DMS 273 treated with DMSO at 0.1 percent for 48 hours (cell line): ENCODE measurements around the gene PTMS.

Experiments used
- DNase-seq: peaks from one replicate; lab custom pipeline; 2025; lab: John Stamatoyannopoulos, UW

The PTMS gene

DNA sequence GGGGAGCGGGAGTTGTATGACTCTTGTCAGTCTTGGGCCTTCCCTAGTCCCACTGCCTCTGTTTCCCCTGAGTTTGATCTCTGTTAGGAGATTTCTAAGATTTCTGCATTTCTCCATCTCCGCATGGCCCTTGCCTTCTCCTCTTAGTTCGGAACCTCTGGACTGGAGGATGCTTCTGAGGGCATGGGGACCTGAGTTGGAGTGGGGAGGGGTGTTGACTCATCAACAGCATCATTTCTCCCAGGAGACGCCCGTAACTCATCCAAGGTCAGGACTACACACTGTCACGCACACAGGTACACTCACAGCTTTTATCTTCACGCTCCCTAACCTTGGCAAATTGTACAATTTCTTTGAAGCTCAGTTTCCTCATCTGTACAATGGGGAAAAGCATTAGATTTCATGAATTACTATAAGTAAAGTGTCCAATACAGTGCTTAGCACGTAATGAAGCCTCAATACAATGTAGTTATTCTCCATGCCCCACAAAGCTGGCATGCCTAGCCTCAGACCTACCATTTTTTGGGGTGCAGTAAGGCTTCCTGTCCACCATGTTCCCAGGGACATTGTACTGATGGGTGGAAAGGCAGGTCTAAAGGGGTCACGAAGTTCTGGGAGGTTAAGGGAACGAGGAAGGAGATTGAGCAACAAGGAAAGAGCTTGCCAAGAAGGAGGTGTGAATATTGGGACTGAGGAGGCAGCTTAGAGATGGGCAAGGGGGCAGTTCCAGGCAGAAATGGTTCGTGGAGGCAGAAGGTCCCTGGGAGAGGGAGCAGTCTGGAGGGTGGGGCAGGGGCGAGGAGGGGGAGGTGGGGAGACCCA lies 5.6 kb downstream of the PTMS start:
- DNase-seq = no peak

DNA sequence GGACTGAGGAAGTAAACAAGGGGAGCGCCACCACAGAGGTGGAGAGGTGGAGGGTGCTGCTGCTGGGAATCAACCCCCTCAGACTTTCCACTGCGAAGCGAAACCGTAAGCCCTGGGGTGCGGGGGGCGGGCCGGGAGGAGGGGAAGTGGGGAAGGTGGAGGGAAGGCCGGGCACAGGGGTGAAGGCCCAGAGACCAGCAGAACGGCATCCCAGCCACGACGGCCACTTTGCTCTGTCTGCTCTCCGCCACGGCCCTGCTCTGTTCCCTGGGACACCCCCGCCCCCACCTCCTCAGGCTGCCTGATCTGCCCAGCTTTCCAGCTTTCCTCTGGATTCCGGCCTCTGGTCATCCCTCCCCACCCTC lies 6.2 kb downstream of the PTMS start, which contains the start of gene LAG3:
TSS of gene LAG3 (plus strand) at position 190 of the 365 bp plus-strand sequence. CDS start 333 bp downstream, outside the sequence.
- no peak for DNase-seq

DNA sequence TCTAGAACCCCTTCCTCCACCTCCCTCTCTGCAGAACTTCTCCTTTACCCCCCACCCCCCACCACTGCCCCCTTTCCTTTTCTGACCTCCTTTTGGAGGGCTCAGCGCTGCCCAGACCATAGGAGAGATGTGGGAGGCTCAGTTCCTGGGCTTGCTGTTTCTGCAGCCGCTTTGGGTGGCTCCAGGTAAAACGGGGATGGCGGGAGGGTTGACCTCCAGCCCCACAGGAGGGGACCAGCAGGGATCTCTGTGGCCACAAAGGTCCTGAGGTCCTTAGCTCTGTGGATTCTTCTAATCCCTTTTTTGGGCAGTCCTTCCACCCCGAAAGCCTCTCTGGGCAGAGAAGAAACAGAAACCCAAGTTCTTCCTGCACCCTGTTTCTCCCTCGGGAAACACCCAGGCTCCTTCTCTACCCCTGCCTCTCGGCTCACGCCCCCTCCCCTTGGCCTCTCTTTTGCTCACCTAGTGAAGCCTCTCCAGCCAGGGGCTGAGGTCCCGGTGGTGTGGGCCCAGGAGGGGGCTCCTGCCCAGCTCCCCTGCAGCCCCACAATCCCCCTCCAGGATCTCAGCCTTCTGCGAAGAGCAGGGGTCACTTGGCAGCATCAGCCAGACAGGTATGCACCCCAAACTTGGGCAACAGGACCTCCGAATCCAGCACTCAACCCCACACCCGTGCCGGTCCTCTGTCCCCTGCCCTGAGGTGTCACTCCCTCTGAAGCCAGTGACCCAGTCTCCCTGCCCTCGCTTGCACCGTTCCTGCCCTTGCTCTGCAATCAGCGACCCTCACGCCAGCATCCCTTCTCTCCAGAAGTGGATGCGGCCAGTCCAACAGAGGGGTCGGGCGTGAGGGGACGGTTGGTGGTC lies 6.8 kb downstream of the PTMS start:
- no peak for DNase-seq

DNA sequence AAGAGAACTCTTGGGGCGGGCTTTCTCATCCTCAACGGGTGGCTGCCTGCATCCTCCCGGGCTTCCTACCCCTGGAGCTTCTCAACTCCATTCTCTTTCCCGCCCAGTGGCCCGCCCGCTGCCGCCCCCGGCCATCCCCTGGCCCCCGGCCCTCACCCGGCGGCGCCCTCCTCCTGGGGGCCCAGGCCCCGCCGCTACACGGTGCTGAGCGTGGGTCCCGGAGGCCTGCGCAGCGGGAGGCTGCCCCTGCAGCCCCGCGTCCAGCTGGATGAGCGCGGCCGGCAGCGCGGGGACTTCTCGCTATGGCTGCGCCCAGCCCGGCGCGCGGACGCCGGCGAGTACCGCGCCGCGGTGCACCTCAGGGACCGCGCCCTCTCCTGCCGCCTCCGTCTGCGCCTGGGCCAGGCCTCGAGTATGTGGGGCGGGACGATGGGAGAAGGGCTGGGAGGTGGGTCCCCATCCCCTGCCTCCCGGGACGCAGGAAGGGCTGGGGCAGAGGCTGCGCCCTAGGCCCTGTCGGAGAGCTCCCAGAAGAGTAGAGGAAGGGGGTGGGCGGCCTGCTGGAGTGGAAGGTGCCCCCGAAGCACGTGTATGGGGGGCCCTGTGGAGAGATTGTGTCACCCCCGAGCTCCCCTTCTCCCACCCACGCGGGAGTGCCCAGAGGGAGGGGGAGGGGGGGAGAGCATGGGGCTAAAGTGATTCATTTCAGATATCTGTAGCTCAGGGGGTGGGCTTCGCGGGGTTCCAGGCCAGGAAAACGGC lies 7.6 kb downstream of the PTMS start:
- no peak for DNase-seq

DNA sequence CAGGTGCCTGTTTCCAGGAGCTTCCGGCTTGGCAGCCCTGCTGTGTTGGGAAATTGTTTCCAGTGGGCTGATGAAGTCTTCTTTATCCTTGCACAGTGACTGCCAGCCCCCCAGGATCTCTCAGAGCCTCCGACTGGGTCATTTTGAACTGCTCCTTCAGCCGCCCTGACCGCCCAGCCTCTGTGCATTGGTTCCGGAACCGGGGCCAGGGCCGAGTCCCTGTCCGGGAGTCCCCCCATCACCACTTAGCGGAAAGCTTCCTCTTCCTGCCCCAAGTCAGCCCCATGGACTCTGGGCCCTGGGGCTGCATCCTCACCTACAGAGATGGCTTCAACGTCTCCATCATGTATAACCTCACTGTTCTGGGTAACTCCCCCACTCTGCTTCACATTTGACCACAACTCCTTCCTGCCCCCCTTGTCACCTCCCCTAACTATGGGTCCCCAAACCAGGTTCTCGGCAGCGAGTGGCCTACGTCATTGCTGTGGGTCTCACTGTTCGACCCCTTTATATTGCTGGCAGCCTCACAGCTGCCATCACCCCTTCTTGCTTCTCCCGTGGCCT lies 8.4 kb downstream of the PTMS start:
- DNase-seq = no peak

DNA sequence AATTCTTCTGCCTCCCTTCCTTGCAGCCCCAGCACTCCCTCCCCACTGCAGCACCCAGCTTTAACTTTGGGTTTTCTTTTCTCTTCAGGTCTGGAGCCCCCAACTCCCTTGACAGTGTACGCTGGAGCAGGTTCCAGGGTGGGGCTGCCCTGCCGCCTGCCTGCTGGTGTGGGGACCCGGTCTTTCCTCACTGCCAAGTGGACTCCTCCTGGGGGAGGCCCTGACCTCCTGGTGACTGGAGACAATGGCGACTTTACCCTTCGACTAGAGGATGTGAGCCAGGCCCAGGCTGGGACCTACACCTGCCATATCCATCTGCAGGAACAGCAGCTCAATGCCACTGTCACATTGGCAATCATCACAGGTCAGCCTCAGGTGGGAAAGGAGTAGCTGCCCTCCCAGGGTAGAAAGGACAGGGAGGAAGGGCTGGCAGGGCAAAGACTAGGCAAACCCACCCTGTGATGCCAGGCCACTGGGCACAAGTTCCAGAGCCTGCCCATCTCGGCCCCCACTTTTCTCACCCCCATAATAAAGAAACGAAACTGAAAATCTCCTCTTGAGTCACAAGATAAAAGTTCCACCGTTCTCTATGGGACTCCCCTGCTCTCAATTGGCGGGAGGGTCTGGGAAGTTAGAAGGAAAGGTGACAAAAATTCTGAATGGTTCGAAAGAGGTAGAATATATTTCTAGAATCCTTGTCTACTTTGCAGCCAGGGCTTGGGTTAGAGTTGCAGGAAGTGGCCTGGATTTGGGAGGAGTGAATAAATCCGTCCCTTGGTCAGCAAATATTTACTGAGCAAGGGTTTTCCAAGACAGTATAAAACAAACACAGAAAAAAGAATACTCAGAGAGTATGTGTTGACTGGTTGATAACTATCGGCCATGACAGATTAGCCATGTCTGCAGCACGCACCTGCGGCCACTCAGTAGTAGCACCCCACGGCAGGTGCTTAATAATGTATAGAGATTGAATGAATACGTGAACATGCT lies 9.3 kb downstream of the PTMS start:
- no peak for DNase-seq

DNA sequence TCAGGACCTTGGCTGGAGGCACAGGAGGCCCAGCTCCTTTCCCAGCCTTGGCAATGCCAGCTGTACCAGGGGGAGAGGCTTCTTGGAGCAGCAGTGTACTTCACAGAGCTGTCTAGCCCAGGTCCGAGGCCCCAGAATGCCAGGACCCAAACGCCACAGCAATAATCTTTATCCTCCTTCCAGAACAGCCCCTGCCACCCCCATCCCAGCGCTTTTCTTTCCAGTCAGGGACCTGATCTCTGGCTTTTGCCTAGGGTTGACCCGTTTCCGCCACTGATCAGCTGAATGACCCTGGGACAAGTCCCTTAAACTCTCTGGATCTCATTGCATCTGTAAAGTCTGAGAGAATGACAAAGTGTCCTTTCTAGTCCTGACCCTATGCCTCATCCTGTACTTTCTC lies 11.2 kb downstream of the PTMS start:
- no peak for DNase-seq

DNA sequence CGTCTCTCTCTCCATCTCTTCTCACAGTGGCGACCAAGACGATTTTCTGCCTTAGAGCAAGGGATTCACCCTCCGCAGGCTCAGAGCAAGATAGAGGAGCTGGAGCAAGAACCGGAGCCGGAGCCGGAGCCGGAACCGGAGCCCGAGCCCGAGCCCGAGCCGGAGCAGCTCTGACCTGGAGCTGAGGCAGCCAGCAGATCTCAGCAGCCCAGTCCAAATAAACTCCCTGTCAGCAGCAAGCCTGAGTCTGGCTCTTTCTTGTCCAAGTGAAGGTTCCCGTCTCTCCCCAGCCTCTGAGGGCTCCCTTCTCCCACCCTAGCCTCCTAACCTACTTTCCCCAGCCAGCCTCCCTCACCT lies 12.0 kb downstream of the PTMS start:
- DNase-seq = peak; percentile 8

DNA sequence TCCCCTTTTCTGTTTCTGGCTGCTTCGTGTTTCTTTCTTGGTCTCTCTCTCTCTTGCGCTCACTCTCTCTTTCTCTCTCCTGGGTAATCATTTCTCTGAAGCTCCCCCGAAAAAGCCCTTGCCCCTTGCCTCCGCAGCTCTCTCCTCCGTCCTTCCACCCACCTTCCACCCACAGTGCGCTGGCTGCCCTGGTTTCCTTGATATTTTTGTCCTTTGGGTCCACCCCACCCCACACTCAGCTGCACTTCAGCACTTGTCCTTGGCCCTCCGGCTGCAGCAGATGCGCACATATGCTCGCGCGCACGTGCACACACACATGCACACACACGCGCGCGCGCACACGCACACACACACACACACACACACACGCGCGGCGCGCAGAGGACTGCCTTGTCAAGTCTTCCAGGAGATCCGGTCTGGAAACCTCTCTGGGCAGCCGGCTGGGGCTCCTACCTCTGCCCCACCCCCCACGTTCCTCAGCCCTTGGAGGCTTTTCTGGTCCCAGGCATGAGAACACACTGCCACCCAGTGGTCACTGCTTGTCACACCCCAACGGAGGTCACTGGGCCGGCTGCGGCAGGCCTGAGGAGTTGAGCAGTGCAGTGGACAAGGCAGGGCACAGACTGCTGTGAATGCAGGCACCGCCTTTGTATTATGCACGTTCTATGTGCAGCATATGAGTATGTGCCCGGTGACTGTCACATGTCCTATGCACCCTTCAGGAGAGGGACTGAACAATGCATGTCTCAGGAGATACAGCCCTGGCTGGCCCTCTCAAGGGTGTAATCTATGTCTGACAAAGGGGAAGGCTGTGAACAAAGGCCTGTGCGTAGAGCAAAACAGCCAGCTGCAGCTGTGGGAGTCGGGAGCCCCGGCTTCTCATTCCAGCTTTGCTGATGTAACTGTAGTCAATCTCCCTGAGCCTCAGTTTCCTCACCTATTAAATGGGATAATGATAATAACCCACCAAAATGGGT lies 12.7 kb downstream of the PTMS start:
- peak; percentile 47 for DNase-seq

DNA sequence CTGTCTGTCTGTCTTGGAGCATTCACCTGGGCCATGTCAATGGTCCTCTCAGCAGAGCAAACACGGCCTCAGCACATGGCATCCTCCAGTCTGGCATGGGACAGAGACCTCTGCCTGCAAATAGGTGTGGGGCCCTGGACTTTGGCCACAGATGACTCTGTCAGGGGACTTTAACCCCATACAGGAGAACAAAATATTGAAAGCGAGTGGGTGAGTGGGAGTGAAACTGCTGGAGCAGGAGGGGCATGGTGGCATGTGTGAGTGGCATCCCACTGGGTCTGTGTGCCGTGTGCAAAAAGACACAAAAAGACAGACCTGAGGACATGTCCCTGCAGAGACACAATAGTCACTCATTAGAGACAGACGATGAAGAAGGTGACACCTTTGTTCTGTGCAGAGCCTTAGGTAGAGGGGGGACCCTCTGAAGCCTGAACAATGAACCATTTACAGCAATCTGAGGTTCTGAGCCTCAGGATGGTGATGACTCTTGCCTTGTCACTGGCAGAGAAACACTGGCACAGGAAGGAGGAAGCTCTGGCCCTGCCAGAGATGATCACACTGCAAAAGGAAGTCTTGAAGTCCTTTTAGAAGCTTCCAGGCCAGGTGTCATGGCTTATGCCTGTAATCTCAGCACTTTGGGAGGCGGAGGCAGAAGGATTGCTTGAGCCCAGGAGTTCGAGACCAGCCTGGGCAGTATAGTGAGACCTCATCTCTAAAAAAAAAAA lies 13.7 kb downstream of the PTMS start:
- DNase-seq = no peak

DNA sequence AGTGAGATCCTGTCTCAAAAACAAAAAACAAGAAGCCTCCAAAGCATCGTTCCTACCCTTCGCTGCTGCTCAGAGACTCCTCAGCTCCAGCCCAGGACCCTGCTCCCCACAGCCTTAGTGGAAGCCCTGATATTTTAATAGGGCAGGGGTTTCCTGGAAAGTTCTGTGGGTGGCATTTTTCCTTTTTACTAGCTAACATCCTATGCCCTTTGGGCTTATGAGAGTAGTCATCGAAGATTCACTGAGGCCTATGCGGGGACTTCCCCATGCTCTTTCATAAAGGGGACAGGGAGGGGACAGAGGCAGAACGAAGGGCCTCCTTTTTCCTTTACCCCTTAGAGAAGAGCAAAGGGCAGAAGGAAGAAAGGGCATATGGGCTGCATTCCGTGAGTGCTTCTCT lies 14.4 kb downstream of the PTMS start:
- no peak for DNase-seq

DNA sequence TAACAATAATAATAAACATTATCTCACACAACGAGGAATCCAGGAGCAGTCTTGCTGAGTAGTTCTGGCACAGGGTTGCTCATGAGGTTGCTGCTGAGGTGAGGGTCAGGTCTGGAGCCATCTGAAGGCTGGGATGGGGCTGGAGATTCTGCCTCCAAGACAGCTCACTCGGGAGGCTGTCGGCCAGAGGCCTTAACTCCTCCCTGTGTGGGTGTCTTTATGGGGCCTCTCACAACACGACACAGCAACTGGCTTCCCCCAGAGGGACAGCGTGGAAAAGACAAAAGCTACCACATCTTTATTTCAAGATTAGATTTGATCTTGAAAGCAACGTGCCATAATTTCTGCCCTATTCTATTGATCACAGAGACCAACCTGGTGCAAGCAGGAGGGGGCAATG lies 16.0 kb downstream of the PTMS start:
- DNase-seq = no peak

DNA sequence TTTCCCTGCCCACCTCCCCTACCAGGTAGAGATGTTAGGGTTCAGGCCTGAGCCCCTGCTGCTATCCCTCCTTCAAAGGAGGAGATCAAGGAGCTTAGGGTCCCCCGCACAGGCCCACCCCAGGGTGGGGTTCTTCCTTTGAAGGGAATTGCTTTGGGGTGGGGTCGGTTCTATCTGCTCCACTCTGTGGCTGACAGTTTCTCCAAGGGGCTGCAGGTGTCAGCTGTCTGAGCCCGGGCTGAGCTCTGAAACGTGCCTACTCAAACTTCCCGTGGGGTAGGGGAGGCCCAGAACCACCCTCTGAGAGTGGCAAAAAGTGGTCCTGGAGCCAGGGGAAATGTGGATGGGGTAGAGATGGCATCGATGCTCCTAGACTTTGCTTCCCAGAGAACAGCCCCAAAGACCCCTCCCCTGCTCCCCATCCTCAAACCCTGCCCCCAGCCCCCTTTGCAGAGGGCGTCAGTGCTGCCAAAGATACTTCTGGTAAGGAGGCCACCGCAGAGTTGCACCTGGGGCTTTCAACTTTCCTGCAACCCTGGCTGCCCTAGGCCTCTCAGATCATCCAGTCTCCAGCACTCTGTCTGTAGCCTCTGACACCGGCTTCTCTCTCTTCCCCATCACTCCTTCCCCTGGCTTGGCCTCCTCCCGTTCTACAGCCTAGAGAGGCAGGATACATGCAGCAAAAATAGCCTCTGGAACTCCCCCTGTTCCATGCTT lies 16.8 kb downstream of the PTMS start:
- DNase-seq = no peak

DNA sequence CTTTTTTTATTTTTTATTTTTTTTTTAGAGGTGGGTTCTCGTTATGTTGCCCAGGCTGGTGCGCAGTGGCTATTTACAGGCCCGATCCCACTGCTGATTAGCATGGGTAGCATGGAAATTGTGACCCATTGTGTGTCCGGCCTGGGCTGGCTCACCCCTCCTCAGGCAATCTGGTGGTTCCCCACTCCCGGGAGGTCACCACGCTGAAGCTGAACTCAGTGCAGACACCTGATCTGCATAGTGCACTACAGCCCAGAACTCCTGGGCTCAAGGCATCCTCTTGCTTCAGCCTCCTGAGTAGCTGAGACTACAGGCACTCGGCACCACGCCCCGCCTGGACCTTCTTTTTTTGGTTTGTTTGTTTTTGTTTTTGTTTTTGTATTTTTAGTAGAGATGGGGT lies 17.7 kb downstream of the PTMS start:
- DNase-seq = no peak

DNA sequence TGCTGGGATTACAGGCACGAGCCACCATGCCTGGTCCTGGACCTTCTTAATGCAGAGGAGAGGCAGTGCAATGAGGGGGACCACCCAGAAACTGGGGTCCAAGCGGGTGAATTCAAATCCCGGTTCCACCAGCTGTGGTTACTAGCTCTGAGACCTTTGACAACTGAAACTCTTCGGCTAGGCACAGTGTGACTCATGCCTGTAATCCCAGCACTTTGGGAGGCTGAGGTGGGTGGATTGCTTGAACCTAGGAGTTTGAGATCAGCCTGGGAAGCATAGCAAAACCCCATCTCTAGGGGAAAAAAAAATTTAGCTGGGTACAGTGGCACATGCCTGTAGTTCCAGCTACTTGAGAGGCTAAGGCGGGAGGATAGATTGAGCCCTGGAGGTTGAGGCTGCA lies 18.1 kb downstream of the PTMS start:
- no peak for DNase-seq

DNA sequence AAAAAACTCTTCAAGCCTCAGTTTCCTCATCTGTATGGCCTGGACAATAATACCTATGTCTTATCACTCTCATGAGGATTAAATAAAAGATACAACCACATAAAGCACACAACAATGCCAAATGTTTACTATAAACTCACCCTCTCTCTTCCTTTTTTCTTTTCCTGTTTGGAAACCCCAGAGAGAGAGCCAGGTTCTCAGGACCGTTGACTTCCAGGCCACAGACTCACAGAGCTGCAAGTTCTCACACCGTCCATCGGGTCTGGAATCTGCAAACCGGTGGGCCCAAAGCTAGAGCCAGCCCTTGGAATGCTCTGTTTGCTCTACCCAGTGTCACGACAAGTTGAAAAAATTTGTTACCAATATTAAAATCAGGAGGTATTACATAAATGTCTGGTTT lies 18.6 kb downstream of the PTMS start:
- DNase-seq = no peak

DNA sequence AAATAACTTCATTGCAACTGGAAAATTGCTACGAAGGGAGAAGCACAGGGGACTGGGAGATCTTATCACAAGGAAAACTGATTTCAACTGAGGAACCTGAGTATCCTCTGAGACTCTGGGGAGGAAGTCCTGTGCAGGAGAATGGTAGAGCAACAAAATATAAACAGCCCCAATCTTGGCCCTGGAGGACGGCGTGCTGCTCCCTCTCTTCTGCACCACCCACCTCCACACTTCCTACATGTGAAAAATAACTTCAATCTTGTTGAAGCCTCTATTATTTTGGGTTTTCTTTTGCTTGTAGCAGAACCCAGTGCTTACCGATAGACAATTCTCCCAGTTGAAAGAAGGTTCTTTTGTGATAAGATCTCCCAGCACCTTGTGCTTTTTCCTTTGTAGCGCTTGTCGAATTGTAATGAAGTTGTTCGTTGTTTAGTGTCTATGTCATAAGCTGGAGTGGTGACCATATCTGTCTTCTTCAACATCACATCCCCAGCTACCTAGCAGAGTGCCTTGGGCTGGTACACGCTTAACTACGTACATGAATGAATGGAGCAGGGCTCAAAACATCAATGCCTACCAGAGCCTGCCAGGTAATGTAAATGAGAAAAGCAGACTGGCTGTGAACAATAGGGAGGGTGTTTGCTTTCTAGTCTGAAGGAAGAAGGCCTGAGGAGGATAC lies 20.4 kb downstream of the PTMS start:
- DNase-seq = no peak

DNA sequence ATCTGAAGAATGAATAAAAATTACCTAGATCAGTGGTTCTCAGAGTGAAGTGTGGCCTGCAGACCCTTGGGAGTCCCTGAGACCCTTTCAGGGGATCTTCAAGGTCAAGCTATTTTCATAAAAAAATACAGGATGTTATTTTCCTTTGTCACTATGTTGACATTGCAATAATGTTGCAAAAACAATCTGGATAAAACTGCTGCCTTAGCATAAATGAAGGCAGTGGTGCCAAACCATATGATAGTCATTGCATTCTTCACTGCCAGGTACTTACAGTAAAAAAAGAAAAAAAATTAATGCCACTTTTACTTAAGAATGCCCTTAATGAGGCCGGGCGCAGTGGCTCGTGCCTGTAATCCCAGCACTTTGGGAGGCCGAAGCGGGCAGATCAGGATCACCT lies 21.1 kb downstream of the PTMS start:
- no peak for DNase-seq
